HS-5 (cell line): ENCODE data around the gene ZNF547.
A peak's percentile ranks its signal among the peaks of the same experiment; 100 is the strongest.
"Not testable (repeated sequence)": the region's sequence is repeated elsewhere in the genome, so short reads cannot be mapped to it uniquely, and the experiment has no call there.

Experiments
- DNase-seq: peaks from one replicate; pipeline ENCODE4 v3.0.0-alpha.2; 2012; ENCODE audit warnings: low read depth

Gene ZNF547

DNA sequence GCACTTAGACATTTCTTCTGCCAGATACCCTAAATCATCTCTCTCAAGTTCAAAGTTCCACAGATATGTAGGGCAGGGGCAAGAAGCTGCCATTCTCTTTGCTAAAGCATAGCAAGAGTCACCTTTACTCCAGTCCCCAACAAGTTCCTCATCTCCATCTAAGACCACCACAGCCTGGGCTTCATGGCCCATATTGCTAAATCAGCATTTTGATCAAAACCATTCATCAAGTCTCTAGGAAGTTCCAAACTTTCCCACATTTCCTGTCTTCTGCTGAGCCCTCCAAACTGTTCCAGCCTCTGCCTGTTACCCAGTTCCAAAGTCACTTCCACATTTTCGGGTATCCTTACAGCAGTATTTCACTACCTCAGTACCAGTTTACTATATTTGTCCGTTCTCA, 11.3 kb downstream of the ZNF547 start:
- not testable (repeated sequence) for DNase-seq

GRCh38 chr19:57376151-57376550, 12.8 kb downstream of the ZNF547 start:
- no peak for DNase-seq

GRCh38 chr19:57377498-57378146, 14.3 kb downstream of the ZNF547 start:
- DNase-seq = no peak

- DNase-seq = no peak
Measured at GRCh38 chr19:57380923-57381322, 17.6 kb downstream of the ZNF547 start.

GRCh38 chr19:57382806-57383488, 19.6 kb downstream of the ZNF547 start:
- no peak for DNase-seq

DNA sequence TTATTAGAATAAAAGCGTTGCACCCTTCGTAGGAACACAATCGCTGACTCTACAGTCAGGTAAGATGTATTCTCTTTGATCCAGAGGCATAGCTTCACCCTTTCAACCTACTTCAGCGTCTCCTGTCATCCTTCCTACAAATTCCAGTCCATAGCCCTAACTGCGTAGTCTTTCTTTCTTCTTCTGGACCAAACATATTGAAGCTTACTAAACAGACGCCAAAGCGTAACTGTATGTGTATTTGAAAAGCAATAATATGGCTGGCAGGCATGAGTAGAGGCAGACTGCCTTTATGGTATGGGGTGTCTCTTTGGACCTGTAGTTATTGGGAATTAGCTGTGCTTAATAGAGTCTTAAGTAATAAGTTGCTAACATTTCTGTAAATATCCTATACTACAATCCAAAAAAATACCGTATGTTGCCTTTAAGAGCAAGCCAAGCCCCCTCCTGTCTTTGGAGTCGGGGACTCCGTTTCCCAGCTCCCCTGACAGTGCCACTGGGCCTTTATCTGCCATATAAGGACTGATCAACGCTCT, 25.9 kb downstream of the ZNF547 start:
- DNase-seq = no peak

- peak; percentile 93 for DNase-seq
Measured at GRCh38 chr19:57389730-57390598, 26.6 kb downstream of the ZNF547 start, which contains the start of gene ZNF548. ZNF548 (plus strand) TSS chr19:57389854; CDS start chr19:57390100, 246 bp downstream.

- DNase-seq = no peak
Measured at GRCh38 chr19:57395710-57396109, 32.4 kb downstream of the ZNF547 start.

- DNase-seq = no peak
Measured at GRCh38 chr19:57398868-57399267, 35.5 kb downstream of the ZNF547 start.

DNA sequence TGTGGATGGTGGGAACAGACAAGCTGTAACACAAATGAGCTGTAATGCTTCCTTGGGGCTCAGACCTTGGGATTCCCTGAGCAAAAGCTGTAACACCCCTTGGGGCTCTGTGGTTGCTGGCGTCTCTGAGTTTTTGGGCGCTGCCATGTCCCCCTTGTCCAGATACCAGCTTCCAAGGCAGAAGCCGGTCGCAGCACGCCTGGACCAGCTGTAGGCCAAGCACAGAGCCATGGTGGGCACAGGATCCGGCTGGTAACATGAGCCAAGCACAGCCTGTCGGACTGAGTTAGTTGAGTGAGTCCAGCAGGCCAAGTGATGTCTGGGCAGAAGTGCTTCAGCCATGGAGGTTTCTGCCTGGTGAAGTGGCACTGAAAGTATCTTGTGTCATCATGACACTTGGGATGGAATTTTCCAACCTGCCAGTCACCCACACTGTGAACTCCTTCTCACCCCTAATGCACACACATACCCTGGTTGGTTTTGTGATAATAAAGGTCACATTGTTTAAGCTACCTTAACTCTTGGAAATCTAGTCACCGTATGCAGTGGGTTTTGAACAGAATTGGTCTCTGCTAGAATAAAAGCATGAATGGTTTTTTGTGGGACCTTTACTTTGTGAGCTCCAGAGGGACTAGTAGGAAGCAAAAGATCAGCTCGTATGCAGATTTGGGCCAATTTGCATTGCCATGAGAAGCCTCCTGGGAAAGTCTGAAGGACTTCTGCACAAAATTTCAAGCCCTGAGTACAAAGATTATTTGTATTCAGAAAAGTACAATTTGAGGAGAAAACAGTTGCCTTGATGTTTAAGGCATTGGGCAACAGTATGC, 40.6 kb downstream of the ZNF547 start:
- no peak for DNase-seq

DNA sequence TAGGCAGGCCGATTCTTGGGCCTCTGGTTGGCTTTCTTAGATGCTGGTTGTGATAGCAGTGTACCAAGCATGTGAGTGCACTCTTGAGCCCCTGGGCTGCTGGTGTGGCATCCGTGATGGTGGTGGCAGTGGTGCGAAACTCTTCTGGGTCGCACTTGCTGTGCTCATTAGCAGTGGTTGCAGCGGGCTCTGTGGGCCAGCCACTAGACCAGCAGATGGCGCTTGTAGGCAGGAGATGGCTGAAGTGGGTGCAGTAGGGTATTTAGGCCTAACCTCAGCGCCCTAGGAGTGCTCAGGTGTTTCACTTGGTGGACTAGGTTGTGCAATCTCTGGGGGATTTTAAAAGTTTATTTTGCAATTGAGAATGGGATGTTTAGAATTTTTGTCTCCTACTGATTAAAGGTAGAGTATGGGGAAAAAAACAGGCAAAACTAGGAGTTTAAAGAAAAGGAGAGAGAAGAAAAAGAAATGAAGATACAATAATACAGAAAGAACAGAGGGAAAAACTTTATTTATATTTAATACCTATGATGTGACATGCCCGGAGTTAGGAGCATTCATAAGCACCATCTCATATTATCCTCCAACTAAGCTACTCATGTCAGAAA, 43.3 kb downstream of the ZNF547 start:
- no peak for DNase-seq

DNA sequence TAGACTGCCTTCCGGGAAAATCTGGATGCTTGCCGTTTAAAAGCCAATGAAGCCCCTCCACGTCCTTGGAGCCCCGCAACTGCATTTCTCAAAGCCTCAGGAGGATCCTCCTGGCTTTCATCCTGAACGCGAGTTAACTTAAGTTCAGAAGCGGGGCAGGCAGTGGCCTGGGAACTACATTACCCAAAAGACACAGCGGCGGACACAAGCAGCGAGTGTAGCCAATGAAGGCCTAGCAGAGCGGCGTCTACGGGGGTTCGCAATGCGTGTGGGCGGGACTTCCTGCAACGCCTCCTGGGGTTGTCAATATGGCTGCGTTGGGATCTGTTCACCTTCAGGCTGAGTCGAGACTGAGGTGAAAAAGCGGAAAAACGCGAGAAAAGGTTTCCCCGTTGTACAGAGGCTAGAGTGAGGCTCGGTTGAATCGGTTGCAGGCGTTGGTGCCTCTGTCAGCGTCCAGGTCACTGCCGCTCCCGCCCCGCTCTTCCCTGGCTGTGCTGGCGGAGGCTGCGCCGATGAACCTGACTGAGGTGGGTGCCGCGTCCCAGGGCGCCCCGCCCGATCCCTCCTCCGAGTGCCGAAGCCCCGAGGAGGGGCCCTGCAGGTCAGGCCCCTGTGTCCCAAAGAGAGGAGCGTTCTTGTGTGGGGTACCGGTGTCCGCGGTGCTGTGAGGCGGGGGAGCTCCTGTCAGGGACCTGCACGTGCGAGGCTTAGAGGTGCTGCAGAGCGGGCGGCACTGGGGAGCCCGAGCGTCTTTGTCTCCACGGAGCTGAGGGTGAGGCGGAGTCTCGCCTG, 47.7 kb downstream of the ZNF547 start, which contains the start of gene ZNF17:
ZNF17 (plus strand) TSS at position 285 of the 795 bp plus-strand sequence. CDS start 2,455 bp downstream, outside the sequence.
- peak; percentile 72 for DNase-seq

- no peak for DNase-seq
Measured at GRCh38 chr19:57419439-57419838, 56.1 kb downstream of the ZNF547 start.

- DNase-seq = no peak
Measured at GRCh38 chr19:57421037-57421436, 57.7 kb downstream of the ZNF547 start.
